ENCODE data around the gene WFDC1. TPM values are rescaled to one million over a fixed set of nuclear protein-coding genes. Genes with fewer than 3 reads are reported as not detected.

The WFDC1 gene
- total RNA-seq, 1 experiment from 2014 or later = not detected

GRCh38 chr16:84247331-84247730 lies 47.3 kb upstream of the WFDC1 start:
- Mint-ChIP-seq H3K27ac (ENCODE audit: unreplicated experiment) (no peak overlapping the region), H3K4me1 (ENCODE audit: low read depth, unreplicated experiment) (peaks cover 9% of the 10 kb centered on the region), H3K27me3 (ENCODE audit: insufficient read depth, unreplicated experiment) (peaks cover 20% of the 10 kb centered on the region), H3K4me3 (ENCODE audit: unreplicated experiment) (no peak overlapping the region), H3K9me3 (ENCODE audit: unreplicated experiment) (no peaks in the 10 kb centered on the region), H3K36me3 (ENCODE audit: insufficient read depth, unreplicated experiment) (no peaks in the 10 kb centered on the region)
- no peak overlapping the region for H3K4me3 ChIP-seq (ENCODE audit: low read depth, low read length)
- no TSS peak for BruUV-seq (replicated peaks)
- CTCF ChIA-PET = no interaction called here
- intact Hi-C loops (cut with micrococcal nuclease; ENCODE audit: unreplicated experiment) = no loop called here
- peaks cover 2% of the 10 kb centered on the region for H3K27me3 ChIP-seq (replicated peaks; ENCODE audit: control insufficient read depth, insufficient read depth, low read length)
- no peaks in the 10 kb centered on the region for H3K36me3 ChIP-seq (ENCODE audit: control insufficient read depth, insufficient read depth, low read length)
- TF ChIP-seq CTCF (IDR thresholded peaks at IDR 0.05; ENCODE audit: insufficient read depth in 1 of 2, low read depth in 1 of 2, low read length in 1 of 2, severe bottlenecking in 1 of 2, unreplicated experiment in 1 of 2) = no peak
- no peak for DNase-seq
- H3K9me3 ChIP-seq = no peaks in the 10 kb centered on the region
- POLR2A ChIA-PET = no interaction called here
- H3K4me1 ChIP-seq = no peaks in the 10 kb centered on the region

- H3K4me1 ChIP-seq = no peaks in the 10 kb centered on the region
- Mint-ChIP-seq H3K27me3 (ENCODE audit: insufficient read depth, unreplicated experiment) (peaks cover 20% of the 10 kb centered on the region), H3K9me3 (ENCODE audit: unreplicated experiment) (no peaks in the 10 kb centered on the region), H3K27ac (ENCODE audit: unreplicated experiment) (no peak overlapping the region), H3K4me3 (ENCODE audit: unreplicated experiment) (no peak overlapping the region), H3K4me1 (ENCODE audit: low read depth, unreplicated experiment) (peaks cover 9% of the 10 kb centered on the region), H3K36me3 (ENCODE audit: insufficient read depth, unreplicated experiment) (no peaks in the 10 kb centered on the region)
- POLR2A ChIA-PET = no interaction called here
- H3K4me3 ChIP-seq (ENCODE audit: low read depth, low read length) = no peak overlapping the region
- no peak for TF ChIP-seq CTCF (IDR thresholded peaks at IDR 0.05; ENCODE audit: insufficient read depth in 1 of 2, low read depth in 1 of 2, low read length in 1 of 2, severe bottlenecking in 1 of 2, unreplicated experiment in 1 of 2)
- no peaks in the 10 kb centered on the region for H3K36me3 ChIP-seq (ENCODE audit: control insufficient read depth, insufficient read depth, low read length)
- peaks cover 2% of the 10 kb centered on the region; the same call in 1 of the 2 replicates for H3K27me3 ChIP-seq (replicated peaks; ENCODE audit: control insufficient read depth, insufficient read depth, low read length)
- BruUV-seq (replicated peaks) = no TSS peak
- no peaks in the 10 kb centered on the region for H3K9me3 ChIP-seq
- intact Hi-C loops (cut with micrococcal nuclease; ENCODE audit: unreplicated experiment) = no loop called here
- no peak for DNase-seq
- CTCF ChIA-PET = no interaction called here
Measured at GRCh38 chr16:84247844-84248243, 46.8 kb upstream of the WFDC1 start.

GRCh38 chr16:84252184-84252583 lies 42.5 kb upstream of the WFDC1 start:
- H3K27ac Mint-ChIP-seq (ENCODE audit: unreplicated experiment) = no peak overlapping the region
- no peak overlapping the region for H3K4me3 Mint-ChIP-seq (ENCODE audit: unreplicated experiment)
- H3K36me3 Mint-ChIP-seq (ENCODE audit: insufficient read depth, unreplicated experiment) = no peaks in the 10 kb centered on the region
- TF ChIP-seq CTCF (IDR thresholded peaks at IDR 0.05; ENCODE audit: insufficient read depth in 1 of 2, low read depth in 1 of 2, low read length in 1 of 2, severe bottlenecking in 1 of 2, unreplicated experiment in 1 of 2) = no peak
- Histone ChIP-seq H3K9me3 (peaks cover 21% of the 10 kb centered on the region), H3K4me3 (ENCODE audit: low read depth, low read length) (no peak overlapping the region), H3K27me3 (replicated peaks; ENCODE audit: control insufficient read depth, insufficient read depth, low read length) (peaks cover 2% of the 10 kb centered on the region; the same call in 1 of the 2 replicates), H3K4me1 (no peaks in the 10 kb centered on the region), H3K36me3 (ENCODE audit: control insufficient read depth, insufficient read depth, low read length) (no peaks in the 10 kb centered on the region)
- no peaks in the 10 kb centered on the region for H3K4me1 Mint-ChIP-seq (ENCODE audit: low read depth, unreplicated experiment)
- ChIA-PET CTCF (no interaction called here), POLR2A (no interaction called here)
- intact Hi-C loops (cut with micrococcal nuclease; ENCODE audit: unreplicated experiment) = no loop called here
- DNase-seq = no peak
- peaks cover 10% of the 10 kb centered on the region for H3K9me3 Mint-ChIP-seq (ENCODE audit: unreplicated experiment)
- H3K27me3 Mint-ChIP-seq (ENCODE audit: insufficient read depth, unreplicated experiment) = peaks cover 20% of the 10 kb centered on the region
- no TSS peak for BruUV-seq (replicated peaks)

Data from Caco-2 (cell line).